Measurements from ENCODE around the gene HCAR3.
"Not testable (repeated sequence)": the region's sequence is repeated elsewhere in the genome, so short reads cannot be mapped to it uniquely, and the experiment has no call there.

Gene HCAR3

GRCh38 chr12:122722387-122722786, 5.8 kb upstream of the HCAR3 start:
- no peak for DNase-seq (ENCODE audit: low spot score)

GRCh38 chr12:122721057-122721545, 4.5 kb upstream of the HCAR3 start:
- DNase-seq (ENCODE audit: low spot score), result no peak

- not testable (repeated sequence) for DNase-seq (ENCODE audit: low spot score)
These were observed 1.4 kb downstream of the HCAR3 start for GRCh38 chr12:122715211-122715610.

- DNase-seq (ENCODE audit: low spot score), result not testable (repeated sequence)
These were observed 3.0 kb downstream of the HCAR3 start for GRCh38 chr12:122713491-122714188.

DNA sequence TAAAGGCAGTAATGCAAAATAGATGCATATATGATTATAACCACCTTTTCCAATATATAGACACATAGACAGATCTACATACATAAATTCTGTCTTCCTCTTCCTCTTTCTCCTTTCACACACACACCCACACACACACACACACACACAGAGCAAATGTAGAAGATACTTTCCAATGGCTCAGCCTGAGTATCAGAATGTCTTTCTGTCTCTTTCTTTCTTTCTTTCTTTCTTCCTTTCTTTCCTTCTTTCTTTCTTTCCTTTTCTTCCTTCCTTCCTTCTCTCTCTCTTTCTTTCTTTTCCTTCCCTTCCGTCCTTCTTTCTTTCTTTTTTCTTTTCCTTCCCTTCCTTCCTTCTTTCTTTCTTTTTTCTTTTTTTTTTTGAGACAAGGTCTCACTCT, 5.3 kb downstream of the HCAR3 start:
- not testable (repeated sequence) for DNase-seq (ENCODE audit: low spot score)

- DNase-seq (ENCODE audit: low spot score), result not testable (repeated sequence)
These were observed 6.3 kb downstream of the HCAR3 start for GRCh38 chr12:122710341-122710740.

DNA sequence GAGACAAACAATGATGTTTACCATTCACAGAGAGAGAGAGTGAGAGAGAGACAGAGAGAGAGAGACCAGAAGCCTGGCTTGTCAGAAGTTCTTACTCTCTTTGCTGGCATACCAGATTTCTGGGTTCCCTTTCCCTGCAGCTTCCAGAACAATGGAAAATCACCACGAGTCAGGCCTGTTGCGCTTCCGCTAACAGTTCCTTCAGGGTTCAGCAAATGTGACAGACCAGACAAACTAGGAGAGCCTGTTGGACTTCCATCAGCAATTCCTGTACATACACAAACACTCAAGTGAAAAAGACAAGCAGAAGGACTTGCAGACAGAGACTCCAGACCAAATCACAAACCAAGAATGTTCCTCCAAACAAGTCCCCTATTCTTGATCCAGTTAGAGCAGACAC, 7.3 kb downstream of the HCAR3 start:
- DNase-seq (ENCODE audit: low spot score), result not testable (repeated sequence)

- DNase-seq (ENCODE audit: low spot score), result not testable (repeated sequence)
These were observed 12.8 kb downstream of the HCAR3 start for GRCh38 chr12:122703841-122704240.

DNA sequence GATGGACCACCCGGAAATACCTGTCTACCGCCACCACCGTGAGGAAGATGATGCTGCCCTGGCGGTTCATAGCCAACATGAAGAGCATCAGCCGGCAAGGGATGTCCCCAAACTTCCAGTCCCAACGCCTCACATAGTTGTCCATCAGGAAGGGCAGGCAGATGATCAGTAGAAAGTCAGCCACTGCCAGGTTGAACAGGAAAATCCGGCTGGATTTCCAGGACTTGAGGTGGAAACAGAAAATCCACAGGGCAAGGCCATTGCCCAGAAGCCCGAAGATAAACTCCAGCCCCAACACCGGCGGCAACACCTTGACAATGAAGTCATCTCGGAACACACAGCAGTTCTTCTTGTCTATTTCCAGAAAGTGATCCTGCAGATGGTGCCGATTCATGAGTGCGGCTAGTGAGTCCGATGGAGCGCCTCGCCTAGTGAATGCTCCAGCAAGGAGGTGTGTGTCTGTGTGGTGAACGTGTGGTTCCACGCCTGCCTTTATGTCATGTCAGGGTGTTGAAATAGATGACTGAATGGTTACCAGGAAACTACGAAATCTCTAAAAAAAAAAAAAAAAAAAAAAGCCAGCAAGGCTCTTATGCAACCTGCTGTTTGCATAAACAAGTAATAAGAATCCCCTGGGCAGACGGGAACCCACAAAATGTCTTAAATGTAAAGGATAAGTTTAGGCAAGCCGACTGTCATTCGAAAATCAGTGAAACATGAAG, 13.6 kb downstream of the HCAR3 start, which contains the start of gene HCAR2:
HCAR2 (minus strand) TSS at position 468 of the 722 bp plus-strand sequence; CDS start at position 394, 74 bp downstream.
- not testable (repeated sequence) for DNase-seq (ENCODE audit: low spot score)

DNA sequence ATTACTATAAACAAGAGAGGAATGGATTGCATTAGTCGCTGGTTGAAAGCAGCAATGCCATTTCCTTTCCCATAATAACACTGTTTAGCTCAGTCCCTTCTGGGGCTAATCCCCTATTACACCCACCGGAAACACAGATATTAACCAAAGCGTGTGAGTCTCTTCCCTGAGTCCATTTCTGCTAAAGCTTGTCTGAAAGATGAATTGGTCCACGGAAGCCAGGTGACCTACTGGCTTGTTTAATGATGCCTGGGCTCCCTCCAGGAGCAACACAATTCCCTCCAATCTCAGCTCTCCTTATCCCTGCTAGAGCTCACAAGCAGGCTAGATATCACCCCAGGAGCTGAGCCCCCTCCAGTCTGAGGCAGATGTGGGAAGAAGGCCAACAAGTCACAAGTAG, 15.1 kb downstream of the HCAR3 start:
- DNase-seq (ENCODE audit: low spot score), result not testable (repeated sequence)

GRCh38 chr12:122700038-122700710, 16.4 kb downstream of the HCAR3 start:
- DNase-seq (ENCODE audit: low spot score), result not testable (repeated sequence)

GRCh38 chr12:122696922-122697321, 19.7 kb downstream of the HCAR3 start:
- DNase-seq (ENCODE audit: low spot score), result not testable (repeated sequence)

DNA sequence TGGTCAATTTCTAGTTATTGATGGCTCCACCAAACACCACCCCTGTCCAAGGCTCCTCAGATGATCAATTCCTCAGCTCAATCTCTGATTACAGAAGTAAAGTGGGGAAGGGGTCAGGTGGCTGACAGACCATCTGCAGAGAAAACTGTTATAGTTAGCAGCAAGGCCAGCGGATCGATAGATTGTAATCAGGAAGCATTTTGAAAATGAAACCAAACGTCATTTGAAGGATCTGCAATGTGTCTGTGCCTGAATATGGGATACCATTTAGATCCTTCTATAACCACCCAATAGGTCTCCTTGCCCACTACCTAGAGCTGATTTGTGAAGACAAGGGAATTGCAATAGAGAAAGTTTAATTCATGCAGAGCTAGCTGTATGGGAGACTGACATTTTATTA, 25.0 kb downstream of the HCAR3 start:
- DNase-seq (ENCODE audit: low spot score), result no peak

DNA sequence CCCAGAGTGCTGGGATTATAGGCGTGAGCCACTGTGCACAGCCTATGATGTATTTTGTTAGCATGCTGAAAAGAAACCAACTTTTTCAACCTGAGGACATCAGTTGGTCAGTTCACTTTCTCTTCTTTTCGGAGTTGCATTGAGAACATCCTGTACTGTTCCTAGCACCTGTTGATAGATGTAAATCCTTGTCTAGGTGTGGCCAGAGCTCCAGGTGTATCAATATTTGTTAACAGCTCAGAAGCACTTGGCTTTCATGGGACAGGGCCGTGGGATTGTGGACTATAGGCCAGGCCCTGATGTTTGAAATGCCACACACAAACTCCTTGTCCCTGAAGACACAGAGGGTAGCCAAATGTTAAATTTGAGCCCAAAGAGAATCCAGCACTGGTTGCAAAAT, 28.3 kb downstream of the HCAR3 start:
- no peak for DNase-seq (ENCODE audit: low spot score)

DNA sequence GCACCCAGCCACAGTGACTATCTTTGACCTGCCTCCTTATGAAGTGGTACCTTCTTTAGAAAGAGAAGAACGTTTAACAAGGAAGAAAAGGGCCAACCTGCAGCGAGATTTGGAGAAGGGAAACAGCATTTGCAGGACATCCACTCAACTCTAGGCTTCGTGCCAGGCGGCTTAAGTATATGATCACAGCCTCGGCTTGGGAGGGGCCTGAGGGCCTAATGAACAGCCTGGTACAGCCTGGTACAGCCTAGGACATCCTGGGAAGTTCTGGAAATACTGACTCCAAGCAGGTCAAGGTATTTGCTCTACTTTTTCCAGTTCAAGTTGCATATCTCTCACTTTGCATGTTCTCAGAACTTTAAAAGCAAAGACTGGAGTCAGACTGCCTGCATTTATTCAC, 29.5 kb downstream of the HCAR3 start:
- no peak for DNase-seq (ENCODE audit: low spot score)

DNA sequence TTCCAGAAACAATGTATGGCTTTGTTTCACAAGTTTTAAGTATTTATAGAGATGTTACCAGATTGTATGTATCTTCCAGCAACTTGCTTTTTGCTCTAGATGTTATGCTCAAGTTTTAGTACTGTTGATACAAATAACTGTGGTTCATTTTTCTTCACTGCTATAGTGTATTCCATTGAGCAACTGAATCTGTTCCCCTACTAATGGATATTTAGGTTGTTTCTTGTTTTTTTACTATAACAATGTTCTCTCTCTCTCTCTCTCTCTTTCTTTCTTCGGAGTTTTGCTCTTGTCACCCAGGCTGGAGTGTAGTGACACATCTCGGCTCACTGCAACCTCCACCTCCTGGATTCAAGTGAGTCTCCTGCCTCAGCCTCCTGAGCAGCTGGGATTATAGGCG, 30.1 kb downstream of the HCAR3 start:
- DNase-seq (ENCODE audit: low spot score), result no peak

GRCh38 chr12:122684297-122684813, 32.3 kb downstream of the HCAR3 start:
- no peak for DNase-seq (ENCODE audit: low spot score)

DNA sequence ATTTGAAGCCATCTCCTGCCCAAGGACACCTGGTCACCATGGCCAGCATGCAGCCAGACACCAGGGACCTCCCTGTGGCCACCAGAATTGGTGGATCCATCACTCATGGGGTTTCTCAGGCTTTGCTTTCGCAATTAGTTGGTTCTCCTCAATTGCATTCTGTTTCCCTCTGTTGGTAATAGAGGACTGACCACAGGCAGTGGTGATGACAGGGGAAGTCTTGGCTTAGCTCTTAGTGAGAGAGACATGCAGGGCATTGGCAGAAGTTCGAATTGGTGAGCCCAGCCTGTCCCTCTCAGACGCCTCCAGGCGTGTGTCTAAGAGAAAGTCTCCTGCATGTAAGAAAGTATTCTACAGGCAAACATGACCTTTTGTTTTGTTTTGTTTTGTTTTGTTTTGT, 34.8 kb downstream of the HCAR3 start:
- DNase-seq (ENCODE audit: low spot score), result peak; percentile 71

- not testable (repeated sequence) for DNase-seq (ENCODE audit: low spot score)
These were observed 35.6 kb downstream of the HCAR3 start for GRCh38 chr12:122680989-122681388.

DNA sequence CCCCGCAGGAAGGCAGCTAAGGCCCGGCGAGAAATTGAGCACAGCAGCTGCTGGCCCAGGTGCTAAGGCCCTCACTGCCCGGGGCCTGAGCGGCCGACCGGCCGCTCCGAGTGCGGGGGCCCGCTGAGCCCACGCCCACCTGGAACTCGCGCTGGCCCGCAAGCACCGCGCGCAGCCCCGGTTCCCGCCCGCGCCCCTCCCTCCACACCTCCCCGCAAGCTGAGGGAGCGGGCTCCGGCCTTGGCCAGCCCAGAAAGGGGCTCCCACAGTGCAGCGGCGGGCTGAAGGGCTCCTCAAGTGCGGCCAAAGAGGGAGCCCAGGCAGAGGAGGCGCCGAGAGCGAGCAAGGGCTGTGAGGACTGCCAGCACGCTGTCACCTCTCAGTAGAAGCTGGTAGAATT, 39.8 kb downstream of the HCAR3 start:
- DNase-seq (ENCODE audit: low spot score), result not testable (repeated sequence)

DNA sequence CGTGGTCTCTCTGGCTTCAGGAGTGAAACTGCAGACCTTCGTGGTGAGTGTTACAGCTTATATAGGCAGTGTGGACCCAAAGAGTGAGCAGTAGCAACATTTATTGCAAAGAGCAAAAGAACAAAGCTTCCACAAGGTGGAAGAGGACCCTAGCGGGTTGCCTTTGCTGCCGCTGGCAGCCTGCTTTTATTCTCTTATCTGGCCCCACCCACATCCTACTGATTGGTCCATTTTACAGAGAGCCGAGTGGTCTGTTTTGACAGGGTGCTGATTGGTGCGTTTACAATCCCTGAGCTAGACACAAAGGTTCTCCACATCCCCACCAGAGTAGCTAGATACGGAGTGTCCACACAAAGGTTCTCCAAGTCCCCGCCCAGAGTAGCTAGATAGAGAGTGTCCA, 40.6 kb downstream of the HCAR3 start:
- not testable (repeated sequence) for DNase-seq (ENCODE audit: low spot score)

GRCh38 chr12:122672515-122672914, 44.1 kb downstream of the HCAR3 start:
- no peak for DNase-seq (ENCODE audit: low spot score)
